Measurements from ENCODE around the gene AKR1B1.

The AKR1B1 gene

GRCh38 chr7:134428942-134429341, 30.0 kb downstream of the AKR1B1 start:
- DNase-seq (ENCODE audit: low read depth, low spot score) = no peak

GRCh38 chr7:134427896-134428295, 31.0 kb downstream of the AKR1B1 start:
- DNase-seq (ENCODE audit: low read depth, low spot score) = no peak
- H3K4me3 ChIP-seq (ENCODE audit: low read length) = no peak overlapping the region

More at GRCh38 chr7:134428942-134429341, 30.0 kb downstream of the AKR1B1 start:
- no peak overlapping the region for H3K4me3 ChIP-seq (ENCODE audit: low read length)

DNA sequence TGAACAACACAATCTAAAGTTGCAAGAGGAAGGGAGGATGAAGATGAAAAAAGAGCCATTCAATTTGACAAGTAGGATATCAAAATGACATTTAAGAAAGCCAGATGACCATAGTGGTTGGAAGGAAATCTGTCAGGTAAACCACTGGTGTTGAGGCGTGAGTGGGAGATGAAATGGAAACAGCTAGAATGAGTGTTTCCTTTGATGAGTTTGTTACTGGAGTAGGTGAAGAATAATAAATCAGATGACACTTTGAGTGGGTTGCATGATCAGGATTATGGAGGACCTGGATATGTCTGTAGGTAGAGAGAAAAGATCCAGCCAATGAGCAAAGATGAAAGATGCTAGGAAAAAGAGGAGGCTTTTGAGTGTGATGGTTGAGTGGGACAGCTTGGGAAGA, 33.1 kb downstream of the AKR1B1 start:
- DNase-seq (ENCODE audit: low read depth, low spot score) = no peak
- no peak overlapping the region for H3K4me3 ChIP-seq (ENCODE audit: low read length)

- DNase-seq (ENCODE audit: low read depth, low spot score) = no peak
- H3K4me3 ChIP-seq (ENCODE audit: low read length) = no peak overlapping the region
Observed at GRCh38 chr7:134422638-134423037, 36.3 kb downstream of the AKR1B1 start.

GRCh38 chr7:134422008-134422407, 36.9 kb downstream of the AKR1B1 start:
- H3K4me3 ChIP-seq (ENCODE audit: low read length) = no peak overlapping the region
- DNase-seq (ENCODE audit: low read depth, low spot score) = no peak

GRCh38 chr7:134420424-134421125, 38.3 kb downstream of the AKR1B1 start:
- no peak overlapping the region for H3K4me3 ChIP-seq (ENCODE audit: low read length)

GRCh38 chr7:134419875-134420274, 39.0 kb downstream of the AKR1B1 start:
- DNase-seq (ENCODE audit: low read depth, low spot score) = peak; percentile 71
- H3K4me3 ChIP-seq (ENCODE audit: low read length) = no peak overlapping the region

More at GRCh38 chr7:134420424-134421125, 38.3 kb downstream of the AKR1B1 start:
- DNase-seq (ENCODE audit: low read depth, low spot score) = no peak

GRCh38 chr7:134419085-134419484, 39.8 kb downstream of the AKR1B1 start:
- no peak for DNase-seq (ENCODE audit: low read depth, low spot score)
- no peak overlapping the region for H3K4me3 ChIP-seq (ENCODE audit: low read length)

- no peak overlapping the region for H3K4me3 ChIP-seq (ENCODE audit: low read length)
- no peak for DNase-seq (ENCODE audit: low read depth, low spot score)
Observed at GRCh38 chr7:134415700-134416099, 43.2 kb downstream of the AKR1B1 start.

- DNase-seq (ENCODE audit: low read depth, low spot score) = no peak
- no peak overlapping the region for H3K4me3 ChIP-seq (ENCODE audit: low read length)
Observed at GRCh38 chr7:134414109-134414508, 44.8 kb downstream of the AKR1B1 start.

DNA sequence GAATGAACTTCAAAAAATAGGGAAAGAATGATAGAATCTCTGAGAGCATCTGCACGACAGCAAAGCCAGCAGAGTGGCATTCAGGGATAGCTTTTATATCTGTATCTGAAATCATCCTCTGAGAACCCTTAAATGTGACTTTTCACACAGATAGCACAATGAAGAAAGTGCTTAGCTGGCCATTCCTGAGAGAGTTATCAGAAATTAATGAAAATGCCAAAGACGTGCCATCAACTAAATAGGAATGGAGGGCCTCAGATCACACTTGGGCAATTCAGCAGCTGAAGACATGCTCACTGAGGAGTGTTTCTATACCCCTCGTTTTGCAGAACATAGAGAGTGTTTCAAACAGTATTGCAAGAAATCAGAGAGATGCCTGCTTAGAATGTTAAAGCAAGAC, 51.6 kb downstream of the AKR1B1 start:
- no peak for DNase-seq (ENCODE audit: low read depth, low spot score)

DNA sequence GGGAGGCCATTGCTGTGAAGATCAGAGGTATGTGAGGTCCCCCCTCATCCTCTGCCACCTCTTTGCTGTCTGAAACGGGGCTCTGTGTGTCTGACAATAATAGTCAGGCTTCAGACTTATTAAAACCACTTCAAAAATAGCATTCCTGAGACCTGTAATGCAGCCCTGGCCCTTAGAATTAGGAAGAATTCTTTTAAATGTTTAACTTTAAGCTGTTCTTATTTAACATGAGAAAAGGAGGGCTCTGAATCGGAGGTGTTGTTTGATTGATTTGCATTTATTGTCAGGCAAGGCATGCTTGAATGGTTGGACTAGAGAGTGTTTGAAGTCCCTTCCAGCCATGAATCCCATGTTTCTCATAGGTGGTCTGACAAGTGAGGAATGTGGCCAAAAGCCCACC, 52.5 kb downstream of the AKR1B1 start:
- DNase-seq (ENCODE audit: low read depth, low spot score) = no peak
- no peak overlapping the region for H3K4me3 ChIP-seq (ENCODE audit: low read length)

More for the DNA sequence above, 51.6 kb downstream of the AKR1B1 start:
- H3K4me3 ChIP-seq (ENCODE audit: low read length) = no peak overlapping the region

DNA sequence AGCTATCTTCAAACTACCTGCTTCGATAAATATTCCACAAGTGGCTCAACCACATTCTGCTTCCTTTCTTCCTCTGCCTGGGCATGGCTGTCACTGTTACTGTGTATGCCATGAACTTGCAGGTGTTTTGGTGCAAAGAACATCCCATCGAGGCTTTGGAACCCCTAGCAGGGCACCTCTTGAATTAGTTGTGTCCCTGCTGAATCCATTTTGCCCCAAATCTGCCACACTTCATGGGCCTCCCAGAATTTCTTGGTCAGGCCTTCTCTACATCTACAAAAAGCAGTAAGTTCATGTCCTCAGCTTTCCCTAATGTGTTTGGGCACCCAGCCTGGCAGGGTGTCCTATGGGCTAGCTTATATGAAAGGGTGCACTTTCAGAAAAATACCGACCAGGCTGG, 53.6 kb downstream of the AKR1B1 start:
- DNase-seq (ENCODE audit: low read depth, low spot score) = no peak

DNA sequence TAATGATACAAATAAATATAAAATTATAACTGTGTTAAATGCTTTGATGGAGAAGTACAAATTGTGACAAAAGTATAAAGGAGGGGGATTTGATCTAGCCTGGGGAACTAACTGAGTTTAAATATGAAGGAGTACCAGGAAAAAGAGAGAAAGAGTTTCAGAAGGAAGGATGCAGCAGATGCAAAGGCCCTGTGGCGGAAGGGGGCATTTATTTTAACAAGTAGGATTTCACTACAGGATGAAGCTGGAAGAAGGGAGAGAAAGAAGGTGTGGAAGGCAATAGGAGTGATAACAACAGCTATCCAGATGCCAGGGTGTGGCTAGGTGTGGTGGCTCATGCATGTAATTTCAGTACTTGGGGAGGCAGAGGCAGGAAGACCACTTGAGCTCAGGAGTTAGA, 55.8 kb downstream of the AKR1B1 start:
- H3K4me3 ChIP-seq (ENCODE audit: low read length) = no peak overlapping the region
- no peak for DNase-seq (ENCODE audit: low read depth, low spot score)

More for the DNA sequence above, 53.6 kb downstream of the AKR1B1 start:
- no peak overlapping the region for H3K4me3 ChIP-seq (ENCODE audit: low read length)

DNA sequence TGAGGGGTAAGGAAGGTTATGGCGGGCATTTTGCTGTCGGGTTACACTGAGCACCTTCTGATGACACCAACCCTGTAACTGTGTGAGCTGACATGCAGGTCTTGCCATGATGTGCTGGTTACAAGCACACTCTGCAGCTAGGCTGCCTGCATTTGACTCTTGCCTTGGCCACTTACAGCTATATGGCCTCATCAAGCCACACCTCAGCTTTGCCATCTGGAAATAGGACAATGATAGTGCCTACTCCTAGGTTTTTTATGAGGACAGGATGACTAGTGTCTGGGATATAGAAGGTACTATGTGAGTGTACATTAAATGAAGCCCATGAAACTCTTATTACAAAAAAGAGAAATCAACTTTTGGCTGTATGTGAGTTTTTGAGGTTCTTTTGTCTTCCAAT, 58.0 kb downstream of the AKR1B1 start:
- no peak overlapping the region for H3K4me3 ChIP-seq (ENCODE audit: low read length)
- DNase-seq (ENCODE audit: low read depth, low spot score) = no peak

- no peak for DNase-seq (ENCODE audit: low read depth, low spot score)
- no peak overlapping the region for H3K4me3 ChIP-seq (ENCODE audit: low read length)
Observed at GRCh38 chr7:134396031-134396430, 62.9 kb downstream of the AKR1B1 start.

DNA sequence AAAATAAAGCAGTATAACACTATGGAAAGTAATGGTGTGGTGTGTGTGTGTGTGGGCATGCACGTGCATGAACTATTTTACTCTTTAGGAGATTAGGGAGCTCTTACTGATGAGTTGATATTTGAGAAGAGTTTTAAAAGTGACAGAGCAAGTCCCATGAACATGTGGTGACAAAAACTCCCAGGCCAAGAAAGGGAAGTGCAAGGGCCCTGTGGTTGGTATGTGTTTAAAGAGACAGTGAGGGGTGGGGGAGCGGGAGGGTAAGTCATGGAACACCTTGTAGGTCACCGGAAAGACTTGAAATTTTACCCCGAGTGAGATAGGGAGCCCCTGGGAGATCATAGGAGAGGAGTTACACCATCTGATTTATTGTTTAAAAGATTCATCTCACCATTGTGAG, 63.3 kb downstream of the AKR1B1 start:
- no peak overlapping the region for H3K4me3 ChIP-seq (ENCODE audit: low read length)
- DNase-seq (ENCODE audit: low read depth, low spot score) = no peak

GRCh38 chr7:134394056-134394455, 64.8 kb downstream of the AKR1B1 start:
- DNase-seq (ENCODE audit: low read depth, low spot score) = no peak
- H3K4me3 ChIP-seq (ENCODE audit: low read length) = no peak overlapping the region
